Stimulated activated CD8-positive, alpha-beta memory T cell treated with anti-CD3 and anti-CD28 coated beads, Interleukin-12 subunit alpha, Interleukin-12 subunit beta, amount 100 ng/mL, for 24 hours (primary cell): ENCODE results near the gene SIRT7.
"Not testable (repeated sequence)": the region's sequence is repeated elsewhere in the genome, so short reads cannot be mapped to it uniquely, and the experiment has no call there.

Experiments
- DNase-seq: peaks from one replicate; pipeline ENCODE4 v3.0.0-alpha.2; 2020; ENCODE audit errors: extremely low read depth

Gene SIRT7

GRCh38 chr17:81955058-81955681 lies 37.2 kb upstream of the SIRT7 start:
- no peak for DNase-seq

GRCh38 chr17:81954131-81955057 lies 36.4 kb upstream of the SIRT7 start:
- no peak for DNase-seq

- not testable (repeated sequence) for DNase-seq
Observed at GRCh38 chr17:81953443-81953842, 35.5 kb upstream of the SIRT7 start.

GRCh38 chr17:81952792-81953228 lies 34.8 kb upstream of the SIRT7 start:
- DNase-seq: no peak

GRCh38 chr17:81951785-81952684 lies 34.1 kb upstream of the SIRT7 start:
- no peak for DNase-seq

- DNase-seq: no peak
Observed at GRCh38 chr17:81950501-81950900, 32.5 kb upstream of the SIRT7 start.

- no peak for DNase-seq
Observed at GRCh38 chr17:81948635-81949378, 30.8 kb upstream of the SIRT7 start.

- DNase-seq: no peak
Observed at GRCh38 chr17:81947189-81947588, 29.2 kb upstream of the SIRT7 start, which contains the start of gene MYADML2. Gene MYADML2, minus strand, starts transcription at chr17:81947233. Its CDS starts 5,492 bp downstream, at chr17:81941741.

- DNase-seq: no peak
Observed at GRCh38 chr17:81944858-81945257, 26.9 kb upstream of the SIRT7 start.

- DNase-seq: no peak
Observed at GRCh38 chr17:81942167-81942553, 24.2 kb upstream of the SIRT7 start.

GRCh38 chr17:81941484-81942166 lies 23.6 kb upstream of the SIRT7 start:
- DNase-seq: no peak

- no peak for DNase-seq
Observed at GRCh38 chr17:81940538-81941483, 22.8 kb upstream of the SIRT7 start.

- no peak for DNase-seq
Observed at GRCh38 chr17:81939881-81940385, 22.0 kb upstream of the SIRT7 start.

GRCh38 chr17:81939218-81939617 lies 21.2 kb upstream of the SIRT7 start:
- no peak for DNase-seq

- DNase-seq: no peak
Observed at GRCh38 chr17:81935709-81936084, 17.7 kb upstream of the SIRT7 start.

GRCh38 chr17:81934850-81935708 lies 17.1 kb upstream of the SIRT7 start:
- DNase-seq: no peak

GRCh38 chr17:81934098-81934757 lies 16.3 kb upstream of the SIRT7 start:
- DNase-seq: no peak

- DNase-seq: no peak
Observed at GRCh38 chr17:81933178-81933699, 15.3 kb upstream of the SIRT7 start.
